GM12891 (cell line): Measurements from ENCODE around the gene CCDC200.
"Not testable (repeated sequence)": the region's sequence is repeated elsewhere in the genome, so short reads cannot be mapped to it uniquely, and the experiment has no call there.

Experiments
- DNase-seq: peaks from one replicate; pipeline ENCODE4 v3.0.0; 2011; ENCODE audit warnings: low spot score; ENCODE audit not compliant: insufficient read length
- FAIRE-seq: peaks from 2 replicates; lab custom pipeline; 2011; peaks lifted over from hg19 to GRCh38; lab: Jason Lieb, UNC
- PAX5 ChIP-seq: IDR thresholded peaks from 2 replicates; pipeline ENCODE4 v1.6.1; 2011; ENCODE audit warnings: low read length, moderate library complexity, mild to moderate bottlenecking; ENCODE audit not compliant: insufficient read depth, severe bottlenecking
- POLR2A ChIP-seq: IDR thresholded peaks from 2 replicates; pipeline ENCODE4 v1.6.1; 2011; ENCODE audit warnings: low read depth, low read length, control low read depth
- POLR2AphosphoS5 ChIP-seq: IDR thresholded peaks from 2 replicates; pipeline ENCODE4 v1.6.1; 2011; ENCODE audit warnings: low read depth, low read length, control low read depth
- POU2F2 ChIP-seq: IDR thresholded peaks from 2 replicates; pipeline ENCODE4 v1.6.1; 2011; ENCODE audit warnings: low read depth, mild to moderate bottlenecking, control low read depth, low read length, moderate library complexity
- SPI1 ChIP-seq: IDR thresholded peaks from 2 replicates; pipeline ENCODE4 v1.6.1; 2011; ENCODE audit warnings: low read depth, low read length, control low read depth
- TAF1 ChIP-seq: IDR thresholded peaks from 2 replicates; pipeline ENCODE4 v1.6.1; 2011; ENCODE audit warnings: low read depth, low read length, control low read depth

Gene CCDC200

GRCh38 chr17:43212641-43213490, 15.6 kb downstream of the CCDC200 start:
- peak; percentile 35 for FAIRE-seq
- no peak for DNase-seq

DNA sequence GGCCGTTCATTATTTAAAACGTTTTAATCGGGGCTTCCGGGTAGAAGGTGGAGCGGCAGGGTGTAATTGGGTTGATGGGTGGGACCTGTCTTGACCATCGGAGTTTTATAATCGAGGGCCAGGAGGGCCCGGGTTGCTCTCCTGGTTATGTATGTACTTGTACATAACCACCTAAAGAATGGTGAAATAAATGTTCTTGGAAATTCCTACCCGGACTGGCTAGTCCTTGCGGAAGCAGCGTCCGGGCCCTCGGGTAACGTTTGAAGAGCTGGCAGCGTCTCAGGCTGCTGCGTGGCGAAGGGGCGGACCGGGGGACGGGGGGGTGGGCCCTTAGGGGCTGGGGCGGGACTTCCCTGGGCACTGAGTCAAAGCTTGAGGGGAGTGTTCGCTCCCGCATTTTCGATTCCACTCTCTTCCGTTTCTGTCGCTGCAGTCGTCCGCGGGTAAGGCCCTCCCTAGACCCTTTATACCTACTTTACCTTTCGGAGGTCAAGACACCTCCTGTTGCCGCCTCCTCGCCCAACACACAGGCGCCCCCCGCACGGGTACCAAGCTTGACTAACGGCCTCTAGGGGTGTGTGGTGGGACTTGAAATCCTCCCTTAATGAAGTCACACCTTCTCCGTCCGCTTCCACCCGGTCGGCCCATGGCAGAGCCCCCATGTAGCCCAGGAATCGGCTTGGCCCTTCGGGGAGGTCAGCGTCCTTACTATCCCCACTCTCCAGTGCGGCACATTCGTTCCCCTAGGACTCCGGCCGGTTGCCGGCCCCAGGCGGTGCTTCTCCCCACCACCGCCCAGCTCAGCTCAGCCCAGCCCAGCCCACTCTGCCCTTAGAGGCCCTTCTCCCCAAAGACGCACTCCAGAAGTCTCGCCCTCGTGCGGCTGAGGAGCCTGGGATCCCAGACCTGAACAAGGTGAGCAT, 16.7 kb downstream of the CCDC200 start, which contains the start of gene TMEM106A:
TMEM106A (plus strand) TSS at position 396 of the 923 bp plus-strand sequence. CDS start 1,167 bp downstream, outside the sequence.
- TF ChIP-seq POU2F2 (no peak), POLR2A (peak; percentile 85), SPI1 (no peak), POLR2AphosphoS5 (peak; percentile 78), PAX5 (no peak), TAF1 (peak; percentile 40; the same call in 1 of the 2 replicates)
- FAIRE-seq = peak; percentile 89

More at GRCh38 chr17:43212641-43213490, 15.6 kb downstream of the CCDC200 start:
- TF ChIP-seq SPI1 (no peak), POLR2AphosphoS5 (no peak), POLR2A (no peak), PAX5 (no peak), POU2F2 (no peak), TAF1 (no peak)

GRCh38 chr17:43211123-43211479, 17.3 kb downstream of the CCDC200 start:
- DNase-seq (no peak), FAIRE-seq (peak; percentile 23)
- TF ChIP-seq TAF1 (no peak), POU2F2 (no peak), PAX5 (no peak), POLR2AphosphoS5 (no peak), POLR2A (no peak), SPI1 (no peak)

More for the DNA sequence above, 16.7 kb downstream of the CCDC200 start, which contains the start of gene TMEM106A:
- DNase-seq = peak; percentile 84

DNA sequence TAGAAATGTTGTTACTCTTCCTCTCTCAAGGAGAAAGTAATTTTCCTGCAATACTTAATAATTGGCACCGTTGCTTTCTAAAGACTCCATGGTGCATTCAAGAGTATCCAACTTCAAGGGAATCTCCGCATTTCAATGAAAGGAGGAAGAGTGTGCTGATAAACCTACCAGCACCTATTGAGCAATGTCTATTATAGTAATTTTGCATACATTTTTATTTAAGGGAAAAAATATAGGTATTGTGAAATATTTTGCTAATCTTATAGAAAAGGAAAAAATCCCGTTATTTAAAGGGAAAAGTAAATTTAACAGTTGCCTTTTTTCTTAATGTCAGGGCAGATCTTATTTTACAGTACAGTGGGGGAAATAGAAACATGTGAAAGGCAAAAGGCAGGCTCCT, 17.8 kb downstream of the CCDC200 start:
- TF ChIP-seq TAF1 (no peak), POU2F2 (no peak), PAX5 (no peak), SPI1 (no peak), POLR2AphosphoS5 (no peak)
- DNase-seq = no peak
- no peak for FAIRE-seq

GRCh38 chr17:43203013-43203412, 25.4 kb downstream of the CCDC200 start:
- not testable (repeated sequence) for DNase-seq, FAIRE-seq

DNA sequence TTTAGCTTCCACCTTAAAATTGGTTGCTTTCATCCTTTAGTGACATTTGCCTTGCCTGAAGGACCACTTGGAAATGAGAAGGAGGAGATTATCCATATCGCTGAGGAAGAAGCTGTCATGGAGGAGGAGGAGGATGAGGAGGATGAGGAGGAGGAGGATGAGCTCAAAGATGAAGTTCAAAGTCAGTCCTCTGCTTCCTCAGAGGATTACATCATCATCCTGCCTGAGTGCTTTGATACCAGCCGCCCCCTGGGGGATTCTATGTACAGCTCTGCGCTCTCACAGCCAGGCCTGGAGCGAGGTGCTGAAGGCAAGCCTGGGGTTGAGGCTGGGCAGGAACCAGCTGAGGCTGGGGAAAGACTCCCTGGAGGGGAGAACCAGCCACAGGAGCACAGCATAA, 28.3 kb downstream of the CCDC200 start:
- DNase-seq (no peak), FAIRE-seq (no peak)
- TF ChIP-seq PAX5 (no peak), SPI1 (no peak), POLR2AphosphoS5 (no peak), POU2F2 (no peak), TAF1 (no peak), POLR2A (no peak)

GRCh38 chr17:43199633-43200032, 28.8 kb downstream of the CCDC200 start:
- TF ChIP-seq PAX5 = no peak
- no peak for TF ChIP-seq TAF1
- no peak for TF ChIP-seq POLR2AphosphoS5
- no peak for TF ChIP-seq POLR2A
- TF ChIP-seq POU2F2 = no peak
- no peak for TF ChIP-seq SPI1
- FAIRE-seq (no peak), DNase-seq (no peak)

DNA sequence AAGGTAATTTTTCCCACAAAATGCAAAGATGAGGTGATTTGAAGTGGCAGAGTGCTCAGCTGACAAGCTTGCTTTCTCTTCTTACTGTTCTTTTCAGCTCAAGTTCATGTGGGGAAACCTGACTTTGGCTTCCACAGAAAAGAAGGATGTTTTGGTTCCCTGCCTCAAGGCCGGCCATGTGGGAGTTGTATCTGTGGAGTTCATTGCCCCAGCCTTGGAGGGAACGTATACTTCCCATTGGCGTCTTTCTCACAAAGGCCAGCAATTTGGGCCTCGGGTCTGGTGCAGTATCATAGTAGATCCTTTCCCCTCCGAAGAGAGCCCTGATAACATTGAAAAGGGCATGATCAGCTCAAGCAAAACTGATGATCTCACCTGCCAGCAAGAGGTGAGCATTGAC, 35.2 kb downstream of the CCDC200 start:
- DNase-seq (no peak), FAIRE-seq (no peak)
- no peak for TF ChIP-seq TAF1
- TF ChIP-seq PAX5 = no peak
- TF ChIP-seq POLR2A = no peak
- TF ChIP-seq POLR2AphosphoS5 = no peak
- TF ChIP-seq POU2F2 = no peak
- TF ChIP-seq SPI1 = no peak

DNA sequence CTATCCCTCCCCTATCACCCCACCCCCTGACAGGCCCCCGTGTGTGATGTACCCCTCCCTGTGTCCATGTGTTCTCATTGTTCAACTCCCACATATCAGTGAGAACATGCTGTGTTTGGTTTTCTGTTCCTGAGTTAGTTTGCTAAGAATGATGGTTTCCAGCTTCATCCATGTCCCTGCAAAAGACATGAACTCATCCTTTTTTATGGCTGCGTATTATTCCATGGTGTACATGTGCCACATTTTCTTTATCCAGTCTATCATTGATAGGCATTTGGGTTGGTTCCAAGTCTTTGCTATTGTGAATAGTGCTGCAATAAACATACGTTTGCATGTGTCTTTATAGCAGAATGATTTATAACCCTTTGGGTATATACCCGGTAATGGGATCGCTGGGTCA, 41.8 kb downstream of the CCDC200 start:
- not testable (repeated sequence) for FAIRE-seq, DNase-seq

- FAIRE-seq (no peak), DNase-seq (no peak)
- TF ChIP-seq TAF1 (no peak), POLR2A (no peak), POU2F2 (no peak), POLR2AphosphoS5 (no peak), SPI1 (no peak), PAX5 (no peak)
Observed at GRCh38 chr17:43183921-43184320, 44.5 kb downstream of the CCDC200 start.
